LNCaP clone FGC (cell line): ENCODE data around the gene SPINK8.

Experiments used
- DNase-seq: peaks from one replicate; pipeline ENCODE4 v3.0.0-alpha.2; 2011; ENCODE audit warnings: low read depth
- H3K4me3 ChIP-seq: 2 replicates; pipeline ENCODE4 v1.5.1; 2011; ENCODE audit warnings: mild to moderate bottlenecking, low read depth, low read length, control low read depth
- CTCF ChIP-seq: IDR thresholded peaks from 2 replicates; pipeline ENCODE4 v1.5.1; 2012; ENCODE audit warnings: mild to moderate bottlenecking; ENCODE audit not compliant: control insufficient read depth, insufficient read depth; ENCODE audit errors: extremely low read depth

Gene SPINK8

GRCh38 chr3:48318713-48319468 is 14.6 kb downstream of the SPINK8 start:
- no peak overlapping the region for H3K4me3 ChIP-seq
- DNase-seq: no peak
- no peak for TF ChIP-seq CTCF

DNA sequence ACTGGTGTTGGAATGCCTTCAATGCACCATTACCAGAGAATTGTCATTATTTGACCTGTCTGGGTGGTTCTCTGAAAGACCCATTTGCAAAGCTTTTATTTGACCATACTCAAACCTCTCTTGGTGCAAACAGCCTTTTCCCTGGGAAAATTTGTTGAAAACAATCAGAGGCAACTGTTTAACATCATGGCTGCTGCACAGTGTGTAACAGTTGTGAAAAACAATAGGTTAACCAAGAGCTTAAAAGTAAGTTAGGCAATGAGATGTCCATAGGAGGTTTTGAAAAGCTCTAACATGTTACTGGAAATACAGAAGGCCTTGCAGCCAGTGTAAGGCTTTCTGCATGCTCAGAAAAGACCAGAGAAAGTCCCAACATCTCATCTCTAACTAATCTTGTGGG is 18.9 kb downstream of the SPINK8 start:
- no peak for DNase-seq
- H3K4me3 ChIP-seq: no peak overlapping the region
- TF ChIP-seq CTCF: no peak

- no peak for DNase-seq
- TF ChIP-seq CTCF: no peak
- H3K4me3 ChIP-seq: no peak overlapping the region
These were observed 26.5 kb downstream of the SPINK8 start for GRCh38 chr3:48306860-48307530.

DNA sequence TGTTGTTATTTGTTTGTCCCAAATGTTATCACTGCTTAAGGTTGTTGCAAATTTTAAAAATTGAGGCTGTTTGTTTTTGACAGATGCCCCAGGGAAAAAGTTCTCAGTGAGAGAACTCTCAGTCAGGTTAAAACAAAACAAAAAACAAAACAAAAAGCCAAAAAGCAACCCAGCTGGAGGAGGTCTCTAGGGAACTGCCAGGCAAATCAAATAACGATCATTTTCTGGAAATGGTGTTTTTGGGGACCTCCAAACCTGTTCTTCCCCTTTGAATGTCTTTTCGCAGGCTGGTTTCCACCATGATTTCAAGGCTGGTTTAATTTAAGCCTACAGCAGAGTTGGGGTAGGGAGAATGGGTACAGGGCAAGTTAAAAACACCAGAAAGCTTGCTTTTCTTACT is 27.2 kb downstream of the SPINK8 start:
- no peak for TF ChIP-seq CTCF
- H3K4me3 ChIP-seq: no peak overlapping the region
- DNase-seq: no peak

GRCh38 chr3:48305396-48305795 is 28.1 kb downstream of the SPINK8 start:
- DNase-seq: no peak
- H3K4me3 ChIP-seq: no peak overlapping the region
- TF ChIP-seq CTCF: no peak

DNA sequence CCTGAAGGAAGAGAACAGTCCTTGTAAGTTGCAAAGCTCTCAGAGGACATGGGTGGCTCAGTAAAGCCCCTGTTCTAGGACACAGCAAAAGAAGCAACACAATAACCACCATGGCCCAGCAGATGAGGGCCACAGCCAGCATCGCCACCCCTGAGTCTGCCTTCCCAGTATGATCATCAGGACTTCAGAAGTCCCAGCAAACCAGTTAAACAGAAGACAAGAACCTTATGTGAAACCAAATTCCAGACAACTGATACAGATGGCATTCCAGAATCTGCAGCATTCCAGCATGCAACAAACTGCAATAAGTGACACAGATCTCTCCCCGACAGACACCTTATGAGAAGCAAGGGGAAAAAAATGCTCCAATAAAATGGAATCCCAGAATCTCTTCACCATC is 30.4 kb downstream of the SPINK8 start:
- no peak overlapping the region for H3K4me3 ChIP-seq
- no peak for DNase-seq
- no peak for TF ChIP-seq CTCF

GRCh38 chr3:48301800-48302166 is 31.7 kb downstream of the SPINK8 start:
- peak overlapping the region; percentile 92 for H3K4me3 ChIP-seq
- TF ChIP-seq CTCF: no peak
- peak; percentile 22 for DNase-seq
